Activated naive CD8-positive, alpha-beta T cell treated with anti-CD3 and anti-CD28 coated beads for 36 hours (primary cell): ENCODE results near the gene MAN2B1. TPM values are rescaled to one million over a fixed set of nuclear protein-coding genes. Genes with fewer than 3 reads are reported as not detected.

ENCODE experiments used
- DNase-seq: peaks from one replicate; pipeline ENCODE4 v3.0.0; 2021
- H3K27ac Mint-ChIP-seq: one replicate; pipeline ENCODE4 v1.8.0; 2022; ENCODE audit warnings: mild to moderate bottlenecking, moderate library complexity, mixed read lengths
- H3K27me3 Mint-ChIP-seq: one replicate; pipeline ENCODE4 v1.8.0; 2022; ENCODE audit warnings: mild to moderate bottlenecking, mixed read lengths
- H3K36me3 Mint-ChIP-seq: one replicate; pipeline ENCODE4 v1.8.0; 2021; ENCODE audit warnings: mild to moderate bottlenecking, mixed read lengths
- H3K4me1 Mint-ChIP-seq: one replicate; pipeline ENCODE4 v1.8.0; 2021; ENCODE audit warnings: mixed read lengths
- H3K4me3 Mint-ChIP-seq: one replicate; pipeline ENCODE4 v1.8.0; 2022; ENCODE audit warnings: mild to moderate bottlenecking, moderate library complexity, mixed read lengths
- H3K9me3 Mint-ChIP-seq: one replicate; pipeline ENCODE4 v1.8.0; 2022; ENCODE audit warnings: mixed read lengths
- total RNA-seq, 2 experiments: library from RNA; stranded (reverse); gene quantifications; one replicate each; pipeline ENCODE4 v1.2.3, GENCODE V29; 2021

MAN2B1 gene
- total RNA-seq, 2 experiments from 2014 or later = 111 to 122 TPM

DNA sequence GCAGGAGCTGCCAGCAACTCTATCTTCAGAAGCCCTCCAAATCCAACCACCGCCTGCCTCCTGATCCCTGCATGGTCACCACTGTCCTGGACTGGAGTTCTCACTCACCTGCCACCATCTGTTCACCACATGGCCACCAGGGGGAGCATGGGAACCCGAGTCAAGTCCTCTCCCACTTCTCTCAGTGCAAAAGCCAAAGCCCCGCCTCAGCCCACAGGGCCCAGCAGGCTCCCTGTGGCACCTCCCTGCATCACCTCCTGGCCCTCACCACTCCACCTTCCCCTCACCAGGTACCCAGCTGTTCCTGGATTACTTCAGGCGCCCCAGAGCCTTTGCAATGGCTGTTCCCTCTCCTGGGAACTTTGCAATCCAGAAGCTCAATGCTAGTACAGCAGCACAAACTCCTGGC lies 9.8 kb upstream of the MAN2B1 start:
- peak; percentile 84 for DNase-seq
- Mint-ChIP-seq H3K27me3 (no peaks in the 10 kb centered on the region), H3K9me3 (no peaks in the 10 kb centered on the region), H3K27ac (peak overlapping the region; percentile 50), H3K36me3 (peaks cover 40% of the 10 kb centered on the region), H3K4me1 (peaks cover 31% of the 10 kb centered on the region), H3K4me3 (no peak overlapping the region)

DNA sequence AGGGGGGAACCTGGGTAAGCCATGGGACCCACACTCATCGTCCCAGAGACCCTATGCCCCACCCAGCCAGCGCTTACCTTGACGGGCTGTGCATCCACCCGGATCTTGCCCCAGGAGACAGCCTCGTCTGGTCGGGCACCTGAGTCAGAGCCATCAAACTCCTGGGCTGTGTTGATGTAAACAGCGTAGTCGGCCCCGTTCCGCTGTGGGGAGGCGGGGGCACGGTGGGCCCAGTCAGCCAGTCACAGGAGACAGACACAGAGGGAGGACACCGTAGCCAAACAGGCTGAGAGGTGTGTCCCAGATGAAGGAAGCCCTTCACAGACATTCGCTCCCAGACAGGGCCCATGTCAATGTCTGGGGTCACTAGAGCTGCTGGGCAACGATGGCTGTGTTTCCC lies 9.4 kb upstream of the MAN2B1 start:
- DNase-seq = no peak
- H3K4me3 Mint-ChIP-seq = no peak overlapping the region
- peaks cover 35% of the 10 kb centered on the region for H3K36me3 Mint-ChIP-seq
- H3K9me3 Mint-ChIP-seq = no peaks in the 10 kb centered on the region
- H3K27me3 Mint-ChIP-seq = no peaks in the 10 kb centered on the region
- peaks cover 27% of the 10 kb centered on the region for H3K4me1 Mint-ChIP-seq
- H3K27ac Mint-ChIP-seq = no peak overlapping the region

DNA sequence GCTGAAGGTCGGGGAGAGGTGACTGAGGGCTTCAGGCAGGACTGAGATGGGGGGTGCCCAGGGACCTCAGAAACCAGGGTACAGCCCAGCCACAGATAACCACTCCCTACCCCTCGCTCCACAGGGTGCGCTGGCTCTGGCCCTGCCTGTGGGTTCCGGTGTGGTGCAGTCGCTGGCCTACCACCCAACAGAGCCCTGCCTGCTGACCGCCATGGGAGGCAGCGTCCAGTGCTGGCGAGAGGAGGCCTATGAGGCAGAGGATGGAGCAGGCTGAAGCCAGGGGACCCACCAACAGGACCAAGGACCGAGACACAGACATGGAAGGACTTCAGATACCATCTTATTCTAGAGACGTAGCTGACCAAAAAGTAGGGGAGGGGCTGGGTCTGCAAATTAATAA lies 8.9 kb upstream of the MAN2B1 start:
- no peak overlapping the region for H3K4me3 Mint-ChIP-seq
- no peaks in the 10 kb centered on the region for H3K27me3 Mint-ChIP-seq
- H3K9me3 Mint-ChIP-seq = no peaks in the 10 kb centered on the region
- H3K36me3 Mint-ChIP-seq = peaks cover 34% of the 10 kb centered on the region
- DNase-seq = no peak
- no peak overlapping the region for H3K27ac Mint-ChIP-seq
- H3K4me1 Mint-ChIP-seq = peaks cover 30% of the 10 kb centered on the region

DNA sequence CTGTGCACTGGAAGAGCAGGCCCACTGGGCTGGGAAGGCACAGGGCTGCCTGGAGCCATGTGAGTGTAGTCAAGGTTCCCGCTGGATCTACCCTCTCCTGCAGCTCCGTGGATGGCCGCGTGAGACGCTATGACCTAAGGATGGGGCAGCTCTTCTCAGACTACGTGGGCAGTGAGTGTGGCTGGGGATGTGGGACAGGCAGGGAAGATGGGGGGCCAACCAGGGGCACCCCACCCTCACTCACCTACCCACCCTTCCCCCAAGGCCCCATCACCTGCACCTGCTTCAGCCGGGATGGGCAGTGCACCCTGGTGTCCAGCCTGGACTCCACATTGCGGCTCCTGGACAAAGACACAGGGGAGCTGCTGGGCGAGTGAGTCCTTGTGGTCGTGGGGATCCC lies 6.2 kb upstream of the MAN2B1 start:
- Mint-ChIP-seq H3K4me3 (no peak overlapping the region), H3K9me3 (no peaks in the 10 kb centered on the region), H3K27me3 (no peaks in the 10 kb centered on the region), H3K27ac (no peak overlapping the region), H3K36me3 (peaks cover 39% of the 10 kb centered on the region), H3K4me1 (peaks cover 32% of the 10 kb centered on the region)
- DNase-seq = no peak

DNA sequence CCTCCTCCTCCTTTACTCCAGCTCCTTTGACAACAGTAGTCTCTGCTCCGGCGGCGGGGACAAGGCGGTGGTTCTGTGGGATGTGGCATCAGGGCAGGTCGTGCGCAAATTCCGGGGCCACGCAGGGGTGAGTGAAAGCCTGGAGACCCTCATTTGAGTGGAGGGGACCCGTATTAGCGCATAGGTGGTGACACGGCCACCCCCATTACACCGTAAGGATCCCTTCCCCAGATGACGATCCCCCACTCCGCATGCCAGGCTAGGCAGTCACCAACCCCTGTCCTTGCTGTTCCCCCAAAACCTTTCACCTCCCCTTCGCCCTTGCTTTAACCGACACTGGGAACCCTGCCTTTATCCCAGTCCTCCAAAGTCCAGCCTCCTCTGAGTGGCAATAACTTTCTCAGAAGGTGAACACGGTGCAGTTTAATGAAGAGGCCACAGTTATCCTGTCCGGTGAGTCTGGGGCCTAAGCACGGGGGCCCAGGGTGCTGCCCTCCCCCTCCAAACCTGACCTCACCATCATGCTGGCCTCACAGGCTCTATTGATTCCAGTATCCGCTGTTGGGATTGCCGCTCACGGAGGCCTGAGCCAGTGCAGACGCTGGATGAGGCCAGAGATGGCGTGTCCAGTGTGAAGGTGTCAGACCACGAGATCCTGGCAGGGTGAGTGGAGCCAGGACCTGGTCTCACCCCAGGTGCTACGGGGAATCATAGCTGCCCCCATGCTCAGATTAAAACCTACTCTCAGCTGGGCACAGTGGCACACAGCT lies 3.8 kb upstream of the MAN2B1 start:
- Mint-ChIP-seq H3K36me3 (peaks cover 39% of the 10 kb centered on the region), H3K4me3 (peak overlapping the region; percentile 98), H3K27me3 (no peaks in the 10 kb centered on the region), H3K27ac (peak overlapping the region; percentile 100), H3K9me3 (no peaks in the 10 kb centered on the region), H3K4me1 (peaks cover 22% of the 10 kb centered on the region)
- DNase-seq = no peak

DNA sequence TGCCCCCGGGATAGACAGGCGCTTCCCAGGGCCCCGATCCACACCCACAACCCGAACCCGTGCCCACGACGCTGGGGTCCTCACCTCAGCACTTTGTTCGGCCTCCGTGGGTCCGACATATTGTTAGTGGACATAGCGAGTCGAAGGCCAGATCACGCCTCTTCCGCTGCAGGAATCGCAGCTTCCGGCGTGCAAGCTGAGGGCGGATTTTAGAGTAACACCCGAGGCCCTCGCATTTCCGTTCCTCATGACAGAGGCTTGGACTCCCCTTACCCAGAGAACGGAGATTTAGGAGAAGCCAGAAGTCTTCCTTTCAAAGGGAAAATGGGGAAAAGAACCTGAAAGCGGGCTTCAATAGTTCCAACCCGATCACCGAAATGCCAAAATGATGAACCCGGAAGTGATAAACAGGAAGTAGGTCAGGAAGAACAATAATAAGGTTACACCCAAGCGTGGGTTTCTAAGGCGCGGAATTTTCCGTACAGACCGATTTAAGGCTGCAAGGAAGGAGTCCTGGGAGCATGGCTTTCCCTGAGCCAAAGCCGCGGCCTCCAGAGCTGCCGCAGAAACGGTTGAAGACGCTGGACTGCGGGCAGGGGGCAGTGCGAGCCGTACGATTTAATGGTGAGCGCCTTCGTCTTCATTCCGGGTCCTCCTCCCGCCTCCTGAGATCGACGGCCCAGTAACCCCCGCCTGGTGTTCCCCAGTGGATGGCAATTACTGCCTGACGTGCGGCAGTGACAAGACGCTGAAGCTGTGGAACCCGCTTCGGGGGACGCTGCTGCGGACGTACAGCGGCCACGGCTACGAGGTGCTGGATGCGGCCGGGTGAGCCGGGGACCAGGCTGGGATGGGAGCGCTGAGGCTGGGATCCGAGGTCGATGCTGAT lies 3.0 kb upstream of the MAN2B1 start:
- peak overlapping the region; percentile 98 for H3K4me3 Mint-ChIP-seq
- no peaks in the 10 kb centered on the region for H3K9me3 Mint-ChIP-seq
- peak overlapping the region; percentile 100 for H3K27ac Mint-ChIP-seq
- no peaks in the 10 kb centered on the region for H3K27me3 Mint-ChIP-seq
- H3K4me1 Mint-ChIP-seq = peaks cover 28% of the 10 kb centered on the region
- DNase-seq = peak; percentile 70
- H3K36me3 Mint-ChIP-seq = peaks cover 43% of the 10 kb centered on the region

DNA sequence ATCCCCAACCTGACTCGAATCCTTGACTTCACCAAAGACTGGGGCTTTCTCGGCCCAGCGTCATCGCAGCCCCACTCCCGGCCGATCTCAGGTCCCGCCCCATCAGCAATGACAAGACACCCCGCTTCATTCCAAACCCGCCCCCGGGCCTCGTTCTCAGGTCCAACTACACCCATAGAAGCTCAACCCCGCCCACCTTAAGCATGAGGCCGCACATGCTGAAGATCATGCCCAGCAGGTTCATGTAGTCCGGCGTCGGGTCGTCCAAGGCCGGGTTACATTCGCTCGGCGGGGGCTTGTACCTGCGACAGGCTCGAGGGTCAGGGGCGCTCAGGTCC lies 2.4 kb upstream of the MAN2B1 start:
- Mint-ChIP-seq H3K4me3 (peak overlapping the region; percentile 98), H3K27me3 (no peaks in the 10 kb centered on the region), H3K9me3 (no peaks in the 10 kb centered on the region), H3K4me1 (peaks cover 28% of the 10 kb centered on the region), H3K27ac (peak overlapping the region; percentile 100), H3K36me3 (peaks cover 46% of the 10 kb centered on the region)
- DNase-seq = peak; percentile 72

DNA sequence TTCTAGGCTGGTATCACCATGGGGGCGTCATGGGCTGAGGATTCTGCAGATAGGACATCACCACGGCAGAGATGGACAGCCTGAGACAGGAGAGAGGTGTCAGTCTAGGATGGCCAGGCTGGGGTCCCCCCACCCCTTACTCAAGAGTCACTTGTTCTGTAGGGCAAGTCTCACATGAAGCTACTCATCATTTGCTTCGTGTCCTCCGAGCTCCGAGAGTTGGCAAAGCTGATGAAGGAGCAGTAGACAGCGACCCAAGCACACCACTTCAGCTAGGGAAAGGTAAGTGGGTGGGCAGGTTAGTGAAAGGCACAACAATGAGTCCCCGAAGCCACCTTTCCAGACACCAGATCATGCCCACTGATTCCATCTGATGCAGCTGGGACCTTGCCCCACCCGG lies 1.8 kb upstream of the MAN2B1 start:
- H3K9me3 Mint-ChIP-seq = no peaks in the 10 kb centered on the region
- H3K27ac Mint-ChIP-seq = peak overlapping the region; percentile 100
- peaks cover 46% of the 10 kb centered on the region for H3K36me3 Mint-ChIP-seq
- DNase-seq = no peak
- H3K4me1 Mint-ChIP-seq = peaks cover 28% of the 10 kb centered on the region
- H3K4me3 Mint-ChIP-seq = peak overlapping the region; percentile 98
- H3K27me3 Mint-ChIP-seq = no peaks in the 10 kb centered on the region

DNA sequence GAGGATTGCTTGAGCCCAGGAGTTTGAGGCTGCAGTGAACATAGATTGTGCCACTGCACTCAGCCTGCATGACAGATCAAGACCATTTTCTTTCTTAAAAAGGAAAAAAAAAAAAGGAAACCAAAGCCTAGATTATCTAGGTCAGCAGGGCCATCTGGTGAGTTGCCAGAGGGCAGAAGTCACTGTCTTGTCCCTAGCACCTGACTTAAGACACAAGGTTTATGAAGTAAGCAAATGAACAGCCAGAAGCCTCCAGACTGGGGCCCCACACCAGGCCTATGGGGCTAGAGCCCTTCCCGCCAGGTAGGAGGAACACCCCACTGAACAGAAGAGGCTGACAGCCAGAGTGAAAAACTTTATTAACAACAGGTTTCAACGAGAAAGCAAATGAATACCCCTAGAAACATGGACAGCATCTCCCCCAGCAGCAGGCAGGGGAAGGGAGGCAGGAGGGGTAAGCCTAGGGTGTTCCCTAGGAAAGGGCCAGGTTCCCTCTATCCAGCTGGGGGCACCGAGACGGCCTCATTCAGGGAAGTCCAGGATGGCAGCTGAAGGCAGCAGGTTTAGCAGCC lies 1.3 kb upstream of the MAN2B1 start:
- Mint-ChIP-seq H3K27me3 (no peaks in the 10 kb centered on the region), H3K4me1 (peaks cover 28% of the 10 kb centered on the region), H3K4me3 (peak overlapping the region; percentile 98), H3K9me3 (no peaks in the 10 kb centered on the region), H3K36me3 (peaks cover 51% of the 10 kb centered on the region), H3K27ac (no peak overlapping the region)
- no peak for DNase-seq

DNA sequence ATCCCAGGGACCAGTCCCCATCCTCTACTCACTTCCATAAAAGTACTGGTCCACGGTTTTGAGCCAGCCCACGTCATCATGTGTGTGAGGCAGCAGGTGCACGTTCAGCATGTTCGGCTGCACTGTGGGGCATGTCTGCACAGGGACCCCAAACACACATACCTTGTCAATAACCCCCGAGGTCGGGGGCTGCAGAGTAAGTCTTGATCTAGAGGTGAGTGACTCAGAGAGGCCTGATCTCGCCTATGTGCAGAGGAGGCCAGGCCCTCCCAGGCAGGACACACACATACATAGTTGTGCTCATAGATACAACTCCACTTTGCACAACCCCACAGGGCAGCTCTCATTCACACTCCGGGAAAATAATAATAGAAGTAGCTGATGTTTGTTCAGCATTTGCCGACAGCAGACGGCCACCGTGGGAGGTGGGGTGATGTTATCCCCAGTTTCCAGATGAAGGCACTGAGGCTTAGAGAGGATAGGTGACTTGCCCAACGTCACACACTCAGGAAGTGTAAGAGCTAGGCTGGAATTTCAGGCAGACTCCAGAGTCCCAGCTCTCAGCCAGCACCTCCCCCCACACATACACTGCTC lies 774 bp downstream of the MAN2B1 start:
- Mint-ChIP-seq H3K27me3 (no peaks in the 10 kb centered on the region), H3K4me3 (peak overlapping the region; percentile 89), H3K4me1 (peaks cover 21% of the 10 kb centered on the region), H3K27ac (peak overlapping the region; percentile 89), H3K9me3 (no peaks in the 10 kb centered on the region), H3K36me3 (peaks cover 44% of the 10 kb centered on the region)
- peak; percentile 38 for DNase-seq

DNA sequence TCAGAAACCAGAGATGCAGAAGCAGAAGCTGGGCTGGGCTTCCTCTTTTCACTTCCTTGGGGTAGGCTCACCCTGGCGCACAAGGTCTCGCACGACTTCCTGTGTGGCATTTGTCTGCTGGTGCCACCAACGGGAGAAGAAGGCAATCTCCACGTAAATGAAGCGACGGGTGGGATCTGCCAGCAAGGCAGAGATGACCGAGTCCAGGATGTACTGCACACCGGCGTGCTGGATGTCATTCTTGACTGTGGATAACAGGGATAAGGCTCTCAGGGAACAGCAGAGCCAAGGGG lies 1.3 kb downstream of the MAN2B1 start:
- DNase-seq = peak; percentile 61
- no peaks in the 10 kb centered on the region for H3K27me3 Mint-ChIP-seq
- H3K9me3 Mint-ChIP-seq = no peaks in the 10 kb centered on the region
- peak overlapping the region; percentile 89 for H3K27ac Mint-ChIP-seq
- H3K36me3 Mint-ChIP-seq = peaks cover 44% of the 10 kb centered on the region
- H3K4me1 Mint-ChIP-seq = peaks cover 19% of the 10 kb centered on the region
- peak overlapping the region; percentile 89 for H3K4me3 Mint-ChIP-seq

DNA sequence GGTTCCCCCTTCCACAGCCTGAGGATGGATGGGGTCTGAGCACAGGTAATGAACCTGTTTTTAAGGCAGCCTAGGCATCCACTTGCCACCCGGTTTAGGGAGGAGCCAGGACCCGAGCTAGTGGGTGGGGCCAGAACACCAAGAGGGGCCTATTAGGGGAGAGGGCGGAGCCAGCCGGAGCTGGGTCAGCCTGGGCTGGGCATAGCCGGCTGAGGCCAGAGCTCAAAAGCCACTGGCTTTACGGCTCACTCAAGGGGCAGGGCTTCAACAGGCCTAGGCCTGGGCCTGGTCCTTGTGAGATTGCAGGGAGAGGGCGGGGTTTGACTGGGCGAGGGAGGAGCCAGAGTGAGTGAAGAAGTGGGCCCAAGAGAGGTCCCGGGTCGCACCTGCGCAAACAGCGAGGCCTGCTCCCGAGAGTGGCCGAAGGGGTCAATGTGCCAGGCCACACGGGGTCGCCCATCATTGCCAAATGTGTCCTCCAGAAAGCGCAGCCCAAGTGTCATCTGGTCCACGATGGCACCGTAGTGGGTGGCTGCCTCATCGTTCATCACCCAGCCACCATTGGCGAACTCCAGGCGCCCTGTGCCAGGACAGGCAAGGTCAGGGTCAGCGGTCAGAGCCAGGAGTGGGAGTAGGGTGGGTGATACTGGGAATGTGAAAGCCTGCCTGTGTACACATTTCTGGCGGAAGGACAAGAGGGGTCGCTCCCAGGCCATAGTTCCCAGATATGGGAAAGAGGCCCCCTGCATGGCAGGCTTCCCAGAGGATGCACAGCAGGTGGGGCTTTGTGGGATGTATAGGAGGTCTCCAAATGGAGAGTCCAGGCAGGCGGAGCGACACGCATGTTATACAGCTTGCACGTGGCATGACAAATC lies 1.9 kb downstream of the MAN2B1 start:
- Mint-ChIP-seq H3K36me3 (peaks cover 43% of the 10 kb centered on the region), H3K27ac (peak overlapping the region; percentile 89), H3K4me1 (peaks cover 19% of the 10 kb centered on the region), H3K9me3 (no peaks in the 10 kb centered on the region), H3K27me3 (no peaks in the 10 kb centered on the region), H3K4me3 (peak overlapping the region; percentile 89)
- DNase-seq = peak; percentile 30

DNA sequence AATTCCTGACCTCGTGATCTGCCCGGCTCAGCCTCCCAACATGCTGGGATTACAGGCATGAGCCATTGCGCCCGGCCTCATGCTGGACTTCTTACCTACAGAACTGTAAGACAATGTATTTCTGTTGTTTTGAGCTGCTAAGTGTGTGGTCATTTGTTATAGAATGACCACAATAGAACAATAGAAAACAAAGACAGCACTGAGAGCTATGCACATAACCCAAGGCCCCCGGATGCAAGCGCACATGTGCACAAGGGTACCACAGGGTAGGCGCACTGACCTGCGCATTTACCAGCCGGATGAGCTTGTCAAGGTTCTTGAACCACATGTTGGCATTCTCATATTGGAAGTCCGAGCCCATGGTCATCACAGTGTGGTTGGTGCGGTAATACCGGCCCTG lies 5.6 kb downstream of the MAN2B1 start:
- Mint-ChIP-seq H3K27ac (no peak overlapping the region), H3K9me3 (no peaks in the 10 kb centered on the region), H3K4me1 (peaks cover 7% of the 10 kb centered on the region), H3K27me3 (no peaks in the 10 kb centered on the region), H3K4me3 (no peak overlapping the region), H3K36me3 (peaks cover 46% of the 10 kb centered on the region)
- no peak for DNase-seq

DNA sequence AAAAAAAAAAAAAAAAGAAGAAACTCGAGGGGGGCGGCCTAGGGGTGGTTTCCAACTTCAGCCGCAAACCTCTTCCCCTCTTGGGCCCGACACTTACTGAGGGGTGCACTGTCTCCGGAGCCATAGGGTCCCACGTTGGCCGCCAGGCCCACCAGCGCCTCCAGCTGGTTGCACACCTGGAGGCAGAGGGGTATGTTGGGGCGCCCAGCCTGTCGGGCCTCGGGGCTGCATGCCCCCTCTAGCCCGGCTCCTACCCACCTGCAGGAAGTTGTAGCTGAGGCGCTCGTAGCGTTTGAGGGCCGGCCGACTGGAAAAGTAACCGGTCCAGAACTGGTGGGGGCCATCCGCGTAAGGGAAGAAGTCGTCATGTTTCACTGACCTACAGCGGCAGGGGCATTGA lies 8.6 kb downstream of the MAN2B1 start:
- H3K9me3 Mint-ChIP-seq = no peaks in the 10 kb centered on the region
- H3K36me3 Mint-ChIP-seq = peaks cover 39% of the 10 kb centered on the region
- no peak overlapping the region for H3K4me3 Mint-ChIP-seq

More for the DNA sequence above, 8.6 kb downstream of the MAN2B1 start:
- H3K27ac Mint-ChIP-seq = no peak overlapping the region
- H3K4me1 Mint-ChIP-seq = no peaks in the 10 kb centered on the region
- H3K27me3 Mint-ChIP-seq = no peaks in the 10 kb centered on the region
- DNase-seq = no peak
